ENCODE measurements around the gene FUT2. TPM values are rescaled to one million over a fixed set of nuclear protein-coding genes. Genes with fewer than 3 reads are reported as not detected.

Gene FUT2
- total RNA-seq, 1 donor from 2014 or later = 1.5 TPM

DNA sequence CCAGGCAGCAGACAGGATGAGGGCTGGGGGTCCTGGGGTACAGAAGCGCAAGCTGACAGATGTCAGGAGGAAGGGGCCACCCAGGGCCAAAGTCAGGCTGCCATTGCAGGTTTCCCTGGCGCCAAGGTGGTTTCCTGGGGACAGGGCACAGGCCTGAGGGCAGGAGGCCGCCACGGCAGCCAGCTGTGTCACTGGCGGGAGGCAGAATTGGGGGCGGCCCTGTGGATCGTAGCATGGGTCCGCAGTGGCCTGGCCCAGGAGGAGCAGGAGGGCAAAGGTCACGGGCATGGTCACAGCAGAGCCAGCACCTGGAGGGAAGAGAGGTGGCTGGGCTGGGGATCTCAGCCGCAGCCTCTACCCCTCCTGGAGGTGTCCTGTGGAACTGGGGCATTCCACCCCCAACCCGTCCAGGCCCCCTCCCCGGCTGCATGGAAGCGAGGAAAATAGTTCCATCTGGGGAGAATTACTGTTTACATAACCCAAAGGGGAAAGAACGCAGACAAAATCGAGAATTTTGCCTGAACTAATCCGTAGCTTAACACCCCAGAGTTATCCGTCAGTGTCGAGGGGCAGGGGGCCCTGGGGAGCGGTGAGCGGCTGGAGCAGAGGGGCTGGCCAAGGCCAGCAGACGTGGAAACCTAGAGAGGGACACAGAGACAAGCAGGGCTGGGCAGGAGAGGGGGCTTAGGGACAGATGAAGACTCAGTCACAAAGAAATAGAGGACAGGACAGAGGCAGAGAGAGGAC is 24.9 kb upstream of the FUT2 start:
- no peaks in the 10 kb centered on the region for H3K9me3 Mint-ChIP-seq (ENCODE audit: unreplicated experiment)
- H3K4me3 Mint-ChIP-seq (ENCODE audit: unreplicated experiment) = no peak overlapping the region
- TF ChIP-seq, protein P1, sequence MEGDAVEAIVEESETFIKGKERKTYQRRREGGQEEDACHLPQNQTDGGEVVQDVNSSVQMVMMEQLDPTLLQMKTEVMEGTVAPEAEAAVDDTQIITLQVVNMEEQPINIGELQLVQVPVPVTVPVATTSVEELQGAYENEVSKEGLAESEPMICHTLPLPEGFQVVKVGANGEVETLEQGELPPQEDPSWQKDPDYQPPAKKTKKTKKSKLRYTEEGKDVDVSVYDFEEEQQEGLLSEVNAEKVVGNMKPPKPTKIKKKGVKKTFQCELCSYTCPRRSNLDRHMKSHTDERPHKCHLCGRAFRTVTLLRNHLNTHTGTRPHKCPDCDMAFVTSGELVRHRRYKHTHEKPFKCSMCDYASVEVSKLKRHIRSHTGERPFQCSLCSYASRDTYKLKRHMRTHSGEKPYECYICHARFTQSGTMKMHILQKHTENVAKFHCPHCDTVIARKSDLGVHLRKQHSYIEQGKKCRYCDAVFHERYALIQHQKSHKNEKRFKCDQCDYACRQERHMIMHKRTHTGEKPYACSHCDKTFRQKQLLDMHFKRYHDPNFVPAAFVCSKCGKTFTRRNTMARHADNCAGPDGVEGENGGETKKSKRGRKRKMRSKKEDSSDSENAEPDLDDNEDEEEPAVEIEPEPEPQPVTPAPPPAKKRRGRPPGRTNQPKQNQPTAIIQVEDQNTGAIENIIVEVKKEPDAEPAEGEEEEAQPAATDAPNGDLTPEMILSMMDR (IDR thresholded peaks at IDR 0.05; ENCODE audit: unreplicated experiment) = no peak
- peaks cover 14% of the 10 kb centered on the region for H3K27me3 Mint-ChIP-seq (ENCODE audit: unreplicated experiment)
- H3K4me1 Mint-ChIP-seq (ENCODE audit: unreplicated experiment) = peaks cover 4% of the 10 kb centered on the region
- no peak for DNase-seq (ENCODE audit: low spot score)
- no peak overlapping the region for H3K27ac Mint-ChIP-seq (ENCODE audit: unreplicated experiment)
- peaks cover 5% of the 10 kb centered on the region for H3K36me3 Mint-ChIP-seq (ENCODE audit: low read depth, unreplicated experiment)

DNA sequence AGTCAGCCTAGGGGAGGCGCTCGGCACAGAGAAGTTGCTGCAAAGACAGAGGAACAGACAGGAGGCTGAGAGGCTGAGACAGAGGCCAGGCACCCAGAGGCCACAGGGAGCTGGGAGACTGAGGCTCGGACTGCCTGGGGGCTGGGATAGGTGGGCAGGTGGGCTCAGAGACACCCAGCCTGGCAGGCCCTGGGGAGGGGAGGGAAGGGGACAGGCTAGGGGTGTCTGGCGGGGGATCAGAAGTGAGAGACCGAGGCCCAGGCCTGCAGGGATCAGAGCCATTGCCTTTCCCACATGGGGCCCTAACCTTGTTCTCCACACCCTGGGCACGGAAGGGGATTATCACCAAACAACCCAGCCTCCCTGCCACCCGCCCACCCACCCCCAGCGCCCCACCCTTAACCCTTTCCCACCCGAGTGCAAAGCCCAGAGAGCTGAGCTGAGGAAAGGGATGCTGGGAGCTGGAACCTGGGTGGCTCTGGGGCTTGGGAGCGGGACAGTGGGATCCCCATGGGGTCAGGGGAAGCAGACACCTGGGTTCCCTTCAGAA is 24.2 kb upstream of the FUT2 start:
- TF ChIP-seq, protein P1 (IDR thresholded peaks at IDR 0.05; ENCODE audit: unreplicated experiment) = no peak
- Mint-ChIP-seq H3K36me3 (ENCODE audit: low read depth, unreplicated experiment) (peaks cover 5% of the 10 kb centered on the region), H3K27me3 (ENCODE audit: unreplicated experiment) (peaks cover 14% of the 10 kb centered on the region), H3K9me3 (ENCODE audit: unreplicated experiment) (no peaks in the 10 kb centered on the region), H3K4me3 (ENCODE audit: unreplicated experiment) (no peak overlapping the region), H3K4me1 (ENCODE audit: unreplicated experiment) (peaks cover 4% of the 10 kb centered on the region), H3K27ac (ENCODE audit: unreplicated experiment) (no peak overlapping the region)
- no peak for DNase-seq (ENCODE audit: low spot score)

DNA sequence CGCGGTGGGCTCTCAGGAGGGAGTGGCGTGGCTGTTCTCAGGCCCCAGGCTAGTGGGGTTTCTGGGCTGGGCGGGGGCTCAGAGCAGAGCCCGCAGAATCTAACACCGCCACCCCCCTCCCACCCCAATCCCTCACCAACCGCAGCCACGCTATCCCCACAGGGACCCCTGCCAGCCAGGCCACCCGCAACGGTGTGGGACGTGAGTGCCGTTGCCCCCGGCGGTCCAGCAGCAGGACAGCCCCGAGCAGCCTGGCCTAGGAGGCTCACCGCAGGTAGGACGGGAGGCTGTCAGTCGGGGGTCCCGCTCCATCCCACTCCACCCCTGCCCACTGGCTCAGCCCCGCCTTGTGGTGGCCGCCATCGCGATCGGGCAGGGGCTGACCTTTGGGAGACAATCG is 22.8 kb upstream of the FUT2 start, which contains the start of gene NTN5:
Gene NTN5 (minus strand): TSS at position 24 of the 400 bp plus-strand sequence. CDS start 2,031 bp downstream, outside the sequence.
- Mint-ChIP-seq H3K27me3 (ENCODE audit: unreplicated experiment) (peaks cover 14% of the 10 kb centered on the region), H3K27ac (ENCODE audit: unreplicated experiment) (no peak within 1 kb of the TSS), H3K4me3 (ENCODE audit: unreplicated experiment) (no peak within 1 kb of the TSS), H3K9me3 (ENCODE audit: unreplicated experiment) (no peaks in the 10 kb centered on the region), H3K4me1 (ENCODE audit: unreplicated experiment) (peaks cover 4% of the 10 kb centered on the region), H3K36me3 (ENCODE audit: low read depth, unreplicated experiment) (peaks cover 5% of the 10 kb centered on the region)
- TF ChIP-seq, protein P1 (IDR thresholded peaks at IDR 0.05; ENCODE audit: unreplicated experiment) = no peak
- no peak for DNase-seq (ENCODE audit: low spot score)

DNA sequence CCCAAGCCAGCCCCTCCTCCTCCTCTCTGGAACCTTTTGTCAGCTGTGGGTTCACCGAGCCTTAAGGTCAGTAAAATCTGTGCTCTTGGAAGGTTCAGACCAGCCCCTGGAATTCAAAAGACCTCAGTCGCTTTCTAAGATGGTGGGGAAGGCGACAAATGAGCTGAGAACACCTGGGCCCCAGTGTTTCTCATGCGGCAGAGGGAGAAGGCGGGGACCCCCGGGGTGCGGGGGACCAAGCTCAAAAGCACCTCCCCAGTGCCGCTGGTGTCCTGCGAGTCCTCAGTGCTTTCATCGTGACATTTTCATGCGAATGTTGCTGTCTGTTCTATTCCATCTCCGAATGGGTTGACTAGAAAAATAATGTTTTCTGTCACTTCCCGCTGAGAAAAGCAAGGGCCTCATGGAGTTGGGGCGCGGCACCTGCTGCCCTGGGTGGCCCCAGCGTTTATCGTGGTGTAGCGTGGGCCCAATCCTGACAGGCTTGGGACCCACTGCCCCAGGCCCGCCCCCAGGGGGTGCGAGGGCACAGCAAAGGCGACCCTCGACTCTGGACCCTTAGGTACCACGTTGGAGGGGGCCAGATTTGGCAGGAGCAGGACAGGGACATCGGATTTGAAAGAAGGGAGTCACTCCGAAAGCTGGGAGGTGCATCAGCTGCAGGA is 22.2 kb upstream of the FUT2 start:
- peaks cover 5% of the 10 kb centered on the region for H3K36me3 Mint-ChIP-seq (ENCODE audit: low read depth, unreplicated experiment)
- H3K9me3 Mint-ChIP-seq (ENCODE audit: unreplicated experiment) = no peaks in the 10 kb centered on the region
- no peak for DNase-seq (ENCODE audit: low spot score)
- TF ChIP-seq, protein P1 (IDR thresholded peaks at IDR 0.05; ENCODE audit: unreplicated experiment) = no peak
- H3K4me1 Mint-ChIP-seq (ENCODE audit: unreplicated experiment) = peaks cover 4% of the 10 kb centered on the region
- H3K27ac Mint-ChIP-seq (ENCODE audit: unreplicated experiment) = no peak overlapping the region
- H3K27me3 Mint-ChIP-seq (ENCODE audit: unreplicated experiment) = peaks cover 14% of the 10 kb centered on the region
- H3K4me3 Mint-ChIP-seq (ENCODE audit: unreplicated experiment) = no peak overlapping the region

Measured in endothelial cell (in vitro differentiated cells).